Skin of body (tissue), 3 donors: Measurements from ENCODE around the gene C7. TPM values are rescaled to one million over a fixed set of nuclear protein-coding genes. Genes with fewer than 3 reads are reported as not detected.
"Not testable (repeated sequence)": the region's sequence is repeated elsewhere in the genome, so short reads cannot be mapped to it uniquely, and the experiment has no call there.

Source experiments
- DNase-seq: peaks from one replicate; lab custom pipeline; 2025; lab: John Stamatoyannopoulos, UW
- small RNA-seq: library from RNA; depleted of rRNA; stranded (forward); fragments of <200 nt; gene quantifications from one replicate; pipeline ENCODE3, GENCODE V24; 2014; ENCODE audit warnings: low replicate concordance
- total RNA-seq: library from RNA; depleted of rRNA; stranded (reverse); fragments of >200 nt; gene quantifications from one replicate; pipeline ENCODE4 v1.2.3, GENCODE V29; 2014

The C7 gene
- total RNA-seq, 1 donor from 2014 or later: 48.0 TPM

DNA sequence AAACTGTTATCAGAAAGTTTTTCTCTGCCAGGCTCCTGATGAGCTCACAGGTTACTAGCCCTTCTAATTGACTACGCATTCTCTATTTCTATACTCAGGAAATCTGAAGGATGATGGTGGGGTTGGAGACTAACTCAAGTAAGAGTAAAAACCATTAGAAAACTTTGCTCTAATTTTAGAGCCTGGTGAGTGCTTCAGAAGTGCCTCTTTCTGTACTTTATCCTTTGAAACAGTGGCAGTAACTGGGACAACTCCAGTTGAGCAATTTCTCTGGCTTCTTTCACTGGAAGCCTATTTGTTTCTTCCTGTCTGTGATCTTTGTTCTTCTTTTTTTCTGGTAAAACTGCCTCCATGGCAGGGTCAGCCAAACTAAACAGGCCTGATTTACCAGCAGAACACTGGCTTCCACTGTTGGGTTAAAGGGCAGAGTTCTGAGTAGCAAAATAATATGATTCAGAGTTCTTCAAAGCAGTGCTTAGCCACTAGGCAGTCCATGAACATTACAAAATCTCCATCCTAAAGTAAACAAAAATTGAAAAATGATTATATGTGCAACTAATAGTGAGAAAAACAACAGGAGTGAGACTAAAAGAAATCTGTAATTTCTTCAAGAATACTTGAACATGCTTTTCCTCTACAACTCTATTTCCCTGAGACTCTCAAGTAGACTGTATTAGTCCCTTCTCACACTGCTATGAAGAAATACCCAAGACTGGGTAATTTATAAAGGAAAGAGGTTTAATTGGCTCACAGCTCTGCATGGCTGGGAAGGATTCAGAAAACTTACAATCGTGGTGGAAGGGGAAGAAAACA is 82.1 kb downstream of the C7 start:
- DNase-seq: peak; percentile 7

DNA sequence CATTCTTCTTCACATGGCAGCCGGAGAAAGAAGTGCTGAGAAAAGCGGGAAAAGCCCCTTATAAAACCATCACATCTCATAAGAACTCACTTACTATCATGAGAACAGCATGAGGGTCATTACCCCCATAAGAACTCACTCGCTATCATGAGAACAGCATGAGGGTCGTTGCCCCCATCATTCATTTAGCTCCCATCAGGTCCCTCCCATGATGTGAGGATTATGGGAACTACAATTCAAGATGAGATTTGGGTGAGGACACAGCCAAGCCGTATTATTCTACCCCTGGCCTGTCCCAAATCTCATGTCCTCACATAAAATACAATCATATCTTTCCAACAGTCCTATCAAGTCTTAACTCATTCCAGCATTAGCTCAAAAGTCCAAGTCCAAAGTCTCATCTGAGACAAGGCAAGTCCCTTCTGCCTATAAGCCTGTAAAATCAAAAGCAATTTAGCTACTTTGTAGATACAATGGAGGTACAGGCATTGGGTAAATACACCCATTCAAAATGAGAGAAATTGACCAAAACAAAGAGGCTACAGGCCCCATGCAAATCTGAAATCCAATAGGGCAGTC is 82.8 kb downstream of the C7 start:
- DNase-seq: no peak

DNA sequence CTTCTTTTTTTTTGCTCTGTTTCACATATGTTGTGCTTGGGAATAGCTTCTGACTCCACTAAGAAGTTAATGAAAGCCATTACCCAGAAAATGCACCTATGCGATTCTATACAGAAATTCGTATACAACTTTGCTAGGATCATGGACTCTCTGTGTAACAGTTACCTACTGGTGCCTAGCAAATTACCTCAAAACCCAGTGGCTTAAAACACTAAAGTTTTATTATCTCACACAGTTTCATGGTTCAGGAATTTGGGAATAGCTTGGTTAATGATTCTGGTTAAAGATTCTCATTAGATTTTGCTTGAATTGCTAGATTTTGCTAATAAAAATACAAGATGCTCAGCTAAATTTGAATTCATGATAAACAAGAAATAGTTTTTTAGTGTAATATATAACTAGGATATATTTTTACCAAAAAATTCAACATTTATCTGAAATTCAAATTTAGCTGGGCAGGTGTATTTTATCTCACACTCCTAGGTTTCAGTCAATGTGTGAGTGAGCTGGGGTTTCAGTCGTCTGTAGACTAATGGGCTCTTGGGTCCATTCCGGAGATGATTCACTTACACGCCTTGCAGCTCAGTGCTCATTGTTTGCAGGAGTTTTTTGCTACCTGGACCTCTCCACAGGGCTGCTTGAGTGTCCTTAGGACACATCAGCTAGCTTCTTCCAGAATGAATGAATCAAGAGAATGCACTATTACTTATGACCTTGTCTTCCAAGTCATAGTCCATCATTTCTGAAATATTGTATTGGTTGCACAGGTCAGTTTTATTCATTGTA is 86.7 kb downstream of the C7 start:
- no peak for DNase-seq

DNA sequence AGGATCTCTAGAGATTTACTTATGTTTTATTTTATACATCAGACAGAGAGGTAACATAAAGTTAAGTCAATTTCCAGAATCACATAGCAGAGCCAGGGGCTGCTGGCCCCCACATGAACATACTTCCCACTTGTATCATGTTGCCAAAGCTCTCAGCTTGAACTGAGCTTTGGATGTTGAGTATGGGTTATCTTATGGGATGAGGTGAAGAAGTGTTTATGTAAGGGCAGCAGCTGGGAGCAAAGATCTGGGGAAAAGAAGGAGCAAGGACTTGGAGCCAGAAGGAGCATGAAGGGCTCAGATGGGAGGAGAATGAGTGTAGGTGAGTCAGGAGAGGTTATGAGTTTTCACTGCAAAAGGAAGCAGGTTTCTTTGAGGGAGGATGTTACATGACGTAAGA is 89.8 kb downstream of the C7 start:
- DNase-seq: no peak

DNA sequence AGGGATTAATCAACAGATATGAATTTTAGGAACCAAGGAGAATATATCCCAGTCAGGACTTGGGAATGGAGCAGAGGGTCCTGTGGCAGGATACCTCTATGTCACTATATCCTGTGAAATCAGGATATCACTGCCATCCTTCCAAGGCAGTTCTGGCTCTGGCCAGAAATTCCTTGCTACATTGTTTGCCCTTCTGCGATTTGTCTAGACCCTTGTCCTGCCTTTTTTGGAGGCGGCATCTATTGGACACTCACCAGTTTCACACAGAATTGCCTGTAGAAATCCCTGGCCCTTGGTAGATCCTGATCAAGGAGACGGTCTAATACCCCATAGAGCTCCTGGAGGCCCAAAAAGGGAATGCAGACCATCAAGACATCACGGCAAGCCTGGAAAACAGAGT is 90.7 kb downstream of the C7 start:
- DNase-seq: no peak

DNA sequence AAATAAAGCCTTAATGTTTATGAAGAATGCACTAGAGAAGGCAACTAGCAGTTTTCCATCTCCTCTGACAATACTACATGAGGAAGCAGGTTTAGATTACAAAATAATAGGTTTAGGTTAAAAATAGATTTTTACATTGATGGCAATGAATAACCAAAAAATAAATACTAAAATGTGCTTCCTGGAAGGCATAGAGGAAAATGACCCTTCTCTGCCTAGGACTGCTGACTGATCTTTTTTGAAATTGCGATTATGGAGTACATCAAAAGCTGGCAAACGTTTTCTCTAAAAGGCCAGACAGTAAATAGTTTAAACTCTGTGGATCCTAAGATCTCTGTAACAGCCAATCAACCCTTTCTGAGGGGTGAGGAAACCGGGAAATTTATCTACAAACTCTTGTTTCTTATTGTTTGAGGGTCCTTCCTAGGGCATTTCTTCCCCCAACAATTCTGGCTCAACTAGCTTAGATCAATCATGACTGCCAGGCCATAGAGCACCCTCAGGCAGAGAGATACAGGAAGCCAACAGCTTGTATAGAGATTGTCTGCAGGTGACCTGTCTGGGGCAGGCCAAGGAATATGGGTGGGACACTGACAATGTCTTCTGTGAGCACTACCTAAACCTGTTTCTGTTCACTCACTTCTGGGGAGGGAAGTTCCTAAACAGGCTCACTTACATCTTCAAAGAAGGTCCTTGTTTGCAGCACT is 94.5 kb downstream of the C7 start:
- DNase-seq: no peak

DNA sequence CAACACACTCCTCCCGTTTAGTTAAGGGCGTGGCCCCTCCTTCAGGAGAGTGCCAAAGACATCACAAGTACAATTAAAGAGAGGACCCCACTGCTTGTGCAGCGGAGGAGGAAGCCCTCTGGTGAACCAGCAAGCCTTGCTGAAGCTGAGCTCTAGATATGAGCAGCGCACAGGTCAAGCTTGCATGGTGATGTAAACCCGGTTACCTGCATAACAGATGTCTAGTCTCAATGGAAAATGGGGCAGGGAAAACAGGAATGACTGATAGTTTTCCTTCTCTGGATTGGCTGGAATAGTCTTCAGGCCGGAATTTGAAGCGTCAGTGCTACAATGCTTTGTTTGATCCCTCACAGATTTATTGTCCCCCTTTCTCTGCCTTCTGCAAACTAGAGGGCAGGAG is 95.6 kb downstream of the C7 start:
- DNase-seq: no peak

DNA sequence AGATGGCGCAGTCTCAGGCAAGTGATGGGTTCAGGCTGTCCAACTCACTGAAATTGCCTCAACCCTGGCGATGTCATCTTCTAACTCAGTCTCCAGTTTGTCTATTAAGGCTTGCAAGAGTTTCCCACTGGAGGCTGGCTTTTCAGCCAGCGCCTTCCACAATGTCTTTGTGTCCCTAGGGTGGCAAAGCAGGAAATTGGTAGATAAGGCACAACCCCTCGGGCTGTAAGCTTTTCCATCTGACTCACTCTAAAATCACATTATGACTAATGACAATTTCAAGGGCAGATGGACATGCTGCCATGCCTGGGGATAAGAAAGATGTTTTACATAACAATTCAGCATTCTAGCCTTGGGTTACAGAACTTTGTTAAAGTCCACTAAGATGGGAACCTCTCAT is 99.9 kb downstream of the C7 start:
- DNase-seq: no peak

DNA sequence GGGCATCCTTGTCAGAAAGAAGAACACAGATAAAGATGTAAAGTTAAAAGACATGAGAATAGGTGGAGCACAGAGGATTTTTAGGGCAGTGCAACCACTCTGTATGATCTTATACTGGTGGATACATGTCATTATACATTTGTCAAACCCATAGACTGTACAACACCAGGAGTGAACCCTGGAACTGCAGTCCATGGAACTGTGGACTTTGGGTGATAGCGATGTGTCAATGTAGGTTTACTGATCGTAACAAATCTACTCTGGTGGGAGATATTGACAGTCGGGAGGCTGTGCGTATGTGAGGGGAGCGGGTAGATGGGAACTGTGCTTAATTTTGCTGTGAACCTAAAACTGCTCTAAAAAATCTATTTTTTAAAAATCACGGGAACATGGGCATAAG is 101.3 kb downstream of the C7 start:
- DNase-seq: no peak

DNA sequence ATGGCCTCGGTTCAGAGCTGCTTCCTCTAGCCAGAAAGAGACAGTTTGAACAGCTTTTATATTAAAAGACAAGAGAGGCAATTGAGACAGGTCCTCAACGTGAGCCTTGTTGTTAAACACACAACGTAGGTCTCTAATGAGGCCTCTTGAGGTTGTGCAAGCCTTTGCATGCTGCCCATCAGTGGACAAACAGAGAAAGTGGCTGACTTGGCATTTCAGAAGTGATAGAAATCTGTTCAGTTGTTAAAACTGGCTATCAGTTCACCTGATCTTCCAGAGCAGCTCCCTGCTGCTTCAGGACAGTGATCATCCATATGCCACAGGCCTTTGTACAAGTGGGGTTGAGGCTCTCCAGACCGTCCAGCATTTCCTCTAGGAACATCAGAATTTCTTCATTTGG is 103.0 kb downstream of the C7 start:
- no peak for DNase-seq

DNA sequence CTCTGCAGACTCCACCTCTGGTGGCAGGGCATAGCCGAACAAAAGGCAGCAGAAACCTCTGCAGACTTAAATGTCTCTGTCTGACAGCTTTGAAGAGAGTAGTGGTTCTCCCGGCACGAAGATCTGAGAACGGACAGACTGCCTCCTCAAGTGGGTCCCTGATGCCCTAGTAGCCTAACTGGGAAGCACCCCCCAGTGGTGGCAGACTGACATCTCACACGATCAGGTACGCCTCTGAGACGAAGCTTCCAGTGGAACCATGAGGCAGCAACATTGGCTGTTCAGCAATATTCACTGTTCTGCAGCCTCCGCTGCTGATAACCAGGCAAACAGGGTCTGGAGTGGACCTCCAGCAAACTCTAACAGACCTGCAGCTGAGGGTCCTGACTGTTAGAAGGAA is 113.3 kb downstream of the C7 start:
- not testable (repeated sequence) for DNase-seq

Small RNAs within 50 kb of the gene (small RNA-seq; reads per million reads assigned to genes)
- gene AC114967.1: not detected
- gene RNU7-161P: not detected

Other genes starting within 250 kb of the C7 start
- 15.3 TPM for gene PTGER4, start 229.6 kb upstream of the C7 start, total RNA-seq
- gene TTC33, start 153.5 kb upstream of the C7 start, total RNA-seq: 22.0 TPM
- 53.3 TPM for gene PRKAA1, start 111.1 kb upstream of the C7 start, total RNA-seq
- 1,466 TPM for gene RPL37, start 74.3 kb upstream of the C7 start, total RNA-seq
- gene CARD6, start 68.1 kb upstream of the C7 start, total RNA-seq: 3.9 TPM
- not detected for gene MROH2B, start 161.8 kb downstream of the C7 start, total RNA-seq